ENCODE results near the gene CAVIN4. TPM values are rescaled to one million over a fixed set of nuclear protein-coding genes. Genes with fewer than 3 reads are reported as not detected.
A peak's percentile ranks its signal among the peaks of the same experiment; 100 is the strongest.

CAVIN4 gene
- total RNA-seq, 1 donor from 2014 or later: 0.10 TPM

DNA sequence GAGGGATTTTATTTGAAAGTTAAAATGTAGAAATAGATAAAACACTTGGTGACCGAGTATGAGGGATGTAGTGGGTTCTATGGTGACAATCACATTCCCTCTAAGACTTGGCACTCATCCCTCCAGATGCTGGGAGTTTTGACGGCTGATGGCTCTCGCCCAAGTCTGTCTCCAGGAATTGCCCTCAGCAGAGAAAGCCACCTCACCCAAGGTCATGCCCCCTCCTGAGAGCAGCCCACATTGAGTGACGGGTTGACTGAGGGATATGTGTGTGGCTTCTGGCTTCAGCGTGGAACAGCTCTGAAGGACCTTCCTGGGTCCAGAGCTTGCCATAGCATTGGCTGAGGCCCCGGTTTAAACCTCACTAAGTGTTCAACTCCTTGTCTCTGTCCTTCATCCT is 19.4 kb downstream of the CAVIN4 start:
- Mint-ChIP-seq H3K4me1 (ENCODE audit: low read depth) (peaks cover 15% of the 10 kb centered on the region), H3K4me3 (peak overlapping the region; percentile 57)

DNA sequence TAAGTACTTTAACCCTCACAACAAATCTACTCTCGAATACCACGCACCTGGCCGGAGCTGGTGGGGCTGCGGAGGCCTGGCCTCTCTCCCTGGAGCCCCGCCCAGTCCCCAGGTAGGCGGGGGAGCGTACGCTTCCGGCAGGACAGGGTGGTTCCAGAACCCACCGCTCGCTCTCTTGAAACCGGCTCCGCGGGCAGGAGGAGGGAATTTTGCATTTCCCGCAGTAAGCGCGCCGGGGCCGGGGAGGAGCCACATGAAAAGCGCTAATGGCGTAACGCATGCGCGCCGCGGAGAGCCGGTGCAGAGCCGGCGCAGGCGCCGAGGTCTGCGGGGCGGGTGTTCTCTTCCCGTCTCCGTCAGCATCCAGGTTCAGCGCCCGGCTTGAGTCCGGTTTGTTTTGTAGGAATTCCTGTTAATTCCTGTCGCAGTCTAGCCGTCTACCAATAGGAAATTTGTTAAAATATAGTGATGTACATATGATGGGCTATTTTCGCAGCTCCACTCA is 20.8 kb downstream of the CAVIN4 start:
- peaks cover 15% of the 10 kb centered on the region for H3K4me1 Mint-ChIP-seq (ENCODE audit: low read depth)
- intact Hi-C loops (cut with micrococcal nuclease): loop anchor here (1.0 to 5.0 kb wide), 11 partner anchors 171 to 1791 kb away; partner anchors contain the start of genes ALG2, ERP44, GALNT12 and INVS
- peaks cover 20% of the 10 kb centered on the region for H3K27me3 Mint-ChIP-seq (ENCODE audit: insufficient read depth)
- peak overlapping the region; percentile 78 for H3K4me3 Mint-ChIP-seq
- H3K27ac Mint-ChIP-seq: no peak overlapping the region
- peak; percentile 70 for DNase-seq (ENCODE audit: low spot score)
- H3K36me3 Mint-ChIP-seq (ENCODE audit: low read depth): no peaks in the 10 kb centered on the region
- H3K9me3 Mint-ChIP-seq: no peaks in the 10 kb centered on the region

More for the DNA sequence above, 19.4 kb downstream of the CAVIN4 start:
- intact Hi-C loops (cut with micrococcal nuclease): loop anchor here (5.0 kb wide), 8 partner anchors 170 to 1790 kb away; partner anchors contain the start of genes ALG2, ERP44, GALNT12 and INVS
- Mint-ChIP-seq H3K27me3 (ENCODE audit: insufficient read depth) (peaks cover 16% of the 10 kb centered on the region), H3K27ac (no peak overlapping the region), H3K36me3 (ENCODE audit: low read depth) (no peaks in the 10 kb centered on the region), H3K9me3 (no peaks in the 10 kb centered on the region)
- no peak for DNase-seq (ENCODE audit: low spot score)

GRCh38 chr9:100600521-100601079 is 22.7 kb downstream of the CAVIN4 start:
- Mint-ChIP-seq H3K27me3 (ENCODE audit: insufficient read depth) (peaks cover 21% of the 10 kb centered on the region), H3K4me1 (ENCODE audit: low read depth) (peaks cover 15% of the 10 kb centered on the region), H3K4me3 (no peak overlapping the region), H3K9me3 (no peaks in the 10 kb centered on the region), H3K27ac (no peak overlapping the region), H3K36me3 (ENCODE audit: low read depth) (no peaks in the 10 kb centered on the region)
- no peak for DNase-seq (ENCODE audit: low spot score)
- intact Hi-C loops (cut with micrococcal nuclease): no loop called here

GRCh38 chr9:100601216-100601615 is 23.3 kb downstream of the CAVIN4 start:
- Mint-ChIP-seq H3K27ac (no peak overlapping the region), H3K4me3 (no peak overlapping the region), H3K4me1 (ENCODE audit: low read depth) (peaks cover 15% of the 10 kb centered on the region), H3K36me3 (ENCODE audit: low read depth) (no peaks in the 10 kb centered on the region), H3K27me3 (ENCODE audit: insufficient read depth) (peaks cover 17% of the 10 kb centered on the region), H3K9me3 (no peaks in the 10 kb centered on the region)
- DNase-seq (ENCODE audit: low spot score): peak; percentile 12
- intact Hi-C loops (cut with micrococcal nuclease): no loop called here

- Mint-ChIP-seq H3K9me3 (no peaks in the 10 kb centered on the region), H3K27me3 (ENCODE audit: insufficient read depth) (peaks cover 13% of the 10 kb centered on the region), H3K27ac (no peak overlapping the region), H3K4me3 (no peak overlapping the region), H3K36me3 (ENCODE audit: low read depth) (no peaks in the 10 kb centered on the region), H3K4me1 (ENCODE audit: low read depth) (peaks cover 15% of the 10 kb centered on the region)
- intact Hi-C loops (cut with micrococcal nuclease): no loop called here
- no peak for DNase-seq (ENCODE audit: low spot score)
These were observed 24.5 kb downstream of the CAVIN4 start for GRCh38 chr9:100602342-100602801.

DNA sequence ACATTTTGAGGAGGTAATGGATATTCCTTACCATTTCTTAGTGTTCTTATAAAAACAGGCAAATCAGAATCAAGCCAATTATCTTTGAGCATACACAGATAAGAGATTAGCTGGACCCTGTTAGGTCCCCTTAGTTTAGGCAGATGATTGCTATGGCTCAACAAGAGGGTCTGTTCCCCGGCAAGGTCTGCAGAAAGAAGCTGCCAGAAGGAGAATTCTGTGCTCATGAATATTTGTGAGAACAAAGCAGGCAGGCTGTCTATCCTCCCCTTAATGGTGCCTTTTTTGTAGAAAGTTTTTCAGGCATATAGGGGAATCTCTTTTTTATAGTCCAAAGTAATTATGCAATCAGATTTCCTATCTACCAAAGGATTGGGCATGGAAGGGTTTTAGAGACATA is 27.5 kb downstream of the CAVIN4 start:
- Mint-ChIP-seq H3K27me3 (ENCODE audit: insufficient read depth) (peaks cover 5% of the 10 kb centered on the region), H3K36me3 (ENCODE audit: low read depth) (no peaks in the 10 kb centered on the region), H3K4me3 (no peak overlapping the region), H3K9me3 (no peaks in the 10 kb centered on the region), H3K4me1 (ENCODE audit: low read depth) (no peaks in the 10 kb centered on the region), H3K27ac (no peak overlapping the region)
- no peak for DNase-seq (ENCODE audit: low spot score)
- intact Hi-C loops (cut with micrococcal nuclease): no loop called here

- intact Hi-C loops (cut with micrococcal nuclease): no loop called here
- no peak for DNase-seq (ENCODE audit: low spot score)
- no peak overlapping the region for H3K27ac Mint-ChIP-seq
- H3K36me3 Mint-ChIP-seq (ENCODE audit: low read depth): no peaks in the 10 kb centered on the region
- peaks cover 3% of the 10 kb centered on the region for H3K27me3 Mint-ChIP-seq (ENCODE audit: insufficient read depth)
- no peaks in the 10 kb centered on the region for H3K4me1 Mint-ChIP-seq (ENCODE audit: low read depth)
- no peak overlapping the region for H3K4me3 Mint-ChIP-seq
- peaks cover 12% of the 10 kb centered on the region for H3K9me3 Mint-ChIP-seq
These were observed 41.3 kb downstream of the CAVIN4 start for GRCh38 chr9:100619194-100619593.

DNA sequence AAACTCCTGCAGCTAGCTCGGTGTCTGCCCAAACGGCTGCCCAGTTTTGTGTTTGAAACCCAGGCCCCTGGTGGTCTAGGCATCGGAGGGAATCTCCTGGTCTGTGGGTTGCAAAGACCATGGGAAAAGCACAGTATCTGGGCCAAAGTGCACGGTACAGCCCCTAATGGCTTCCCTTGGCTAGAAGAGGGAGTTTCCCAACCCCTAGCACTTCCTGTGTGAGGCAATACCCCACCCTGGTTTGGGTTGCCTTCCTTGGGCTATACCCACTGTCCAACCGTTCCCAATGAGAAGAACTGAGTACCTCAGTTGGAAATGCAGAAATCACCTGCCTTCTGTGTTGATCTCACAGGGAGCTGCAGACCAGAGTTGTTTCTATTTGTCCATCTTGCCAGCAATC is 41.8 kb downstream of the CAVIN4 start:
- no peak for DNase-seq (ENCODE audit: low spot score)
- intact Hi-C loops (cut with micrococcal nuclease): no loop called here
- Mint-ChIP-seq H3K9me3 (peaks cover 12% of the 10 kb centered on the region), H3K27me3 (ENCODE audit: insufficient read depth) (peaks cover 2% of the 10 kb centered on the region), H3K36me3 (ENCODE audit: low read depth) (no peaks in the 10 kb centered on the region), H3K4me1 (ENCODE audit: low read depth) (no peaks in the 10 kb centered on the region), H3K4me3 (no peak overlapping the region), H3K27ac (no peak overlapping the region)

DNA sequence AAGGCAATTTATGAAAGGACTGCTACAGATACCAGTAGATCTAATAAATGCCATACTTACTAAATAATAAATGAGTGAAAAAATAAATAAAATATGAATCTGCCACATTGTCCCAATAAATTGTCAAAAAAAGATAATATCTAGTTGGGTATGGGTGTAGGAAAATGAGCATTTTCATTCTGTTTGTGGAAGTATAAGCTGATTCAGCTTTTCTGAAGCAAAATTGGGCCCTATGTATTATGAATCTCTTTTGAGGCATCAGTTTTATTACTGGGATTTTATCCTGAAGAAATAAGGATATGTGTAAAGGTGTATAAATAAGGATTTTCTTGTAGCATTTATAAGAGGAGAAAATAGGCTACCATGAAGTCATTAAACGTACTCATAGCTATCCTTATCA is 46.1 kb downstream of the CAVIN4 start:
- H3K4me1 Mint-ChIP-seq (ENCODE audit: low read depth): no peaks in the 10 kb centered on the region
- intact Hi-C loops (cut with micrococcal nuclease): no loop called here
- no peak for DNase-seq (ENCODE audit: low spot score)
- no peaks in the 10 kb centered on the region for H3K9me3 Mint-ChIP-seq
- peaks cover 2% of the 10 kb centered on the region for H3K27me3 Mint-ChIP-seq (ENCODE audit: insufficient read depth)
- no peak overlapping the region for H3K4me3 Mint-ChIP-seq
- H3K36me3 Mint-ChIP-seq (ENCODE audit: low read depth): no peaks in the 10 kb centered on the region
- no peak overlapping the region for H3K27ac Mint-ChIP-seq

DNA sequence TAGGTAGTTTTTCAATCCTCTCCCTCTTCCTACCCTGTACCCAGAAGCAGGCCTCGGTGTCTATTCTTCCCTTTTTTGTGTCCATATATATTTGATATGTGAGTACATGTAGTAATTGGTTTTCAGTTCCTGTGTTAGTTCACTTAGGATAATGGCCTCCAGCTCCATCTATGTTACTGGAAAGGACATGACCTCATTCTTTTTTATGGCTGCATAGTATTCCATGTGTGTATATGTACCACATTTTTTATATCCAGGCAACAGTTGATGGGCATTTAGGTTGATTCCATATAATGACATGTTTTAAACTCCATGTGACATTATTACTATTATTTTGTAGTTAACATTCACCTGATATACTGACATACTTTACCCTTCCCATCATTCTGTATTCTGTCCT is 49.1 kb downstream of the CAVIN4 start:
- Mint-ChIP-seq H3K4me1 (ENCODE audit: low read depth) (no peaks in the 10 kb centered on the region), H3K9me3 (no peaks in the 10 kb centered on the region), H3K36me3 (ENCODE audit: low read depth) (no peaks in the 10 kb centered on the region), H3K27ac (no peak overlapping the region), H3K27me3 (ENCODE audit: insufficient read depth) (peaks cover 7% of the 10 kb centered on the region), H3K4me3 (no peak overlapping the region)
- intact Hi-C loops (cut with micrococcal nuclease): no loop called here
- DNase-seq (ENCODE audit: low spot score): no peak

DNA sequence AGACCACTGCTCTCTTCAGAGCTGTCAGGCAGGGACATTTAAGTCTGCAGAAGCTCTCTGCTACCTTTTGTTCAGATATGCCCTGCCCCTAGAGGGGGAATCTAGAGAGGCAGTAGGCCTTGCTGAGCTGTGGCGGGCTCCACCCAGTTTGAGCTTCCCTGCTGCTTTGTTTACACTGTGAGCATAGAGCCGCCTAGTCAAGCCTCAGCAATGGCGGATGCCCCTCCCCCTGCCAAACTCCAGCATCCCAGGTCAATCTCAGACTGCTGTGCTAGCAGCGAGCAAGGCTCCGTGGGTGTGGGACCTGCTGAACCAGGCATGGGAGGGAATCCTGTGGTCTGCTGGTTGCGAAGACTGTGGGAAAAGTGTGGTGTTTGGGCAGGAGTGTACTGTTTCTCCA is 59.9 kb downstream of the CAVIN4 start:
- no peaks in the 10 kb centered on the region for H3K36me3 Mint-ChIP-seq (ENCODE audit: low read depth)
- H3K27ac Mint-ChIP-seq: no peak overlapping the region
- H3K9me3 Mint-ChIP-seq: no peaks in the 10 kb centered on the region
- H3K4me1 Mint-ChIP-seq (ENCODE audit: low read depth): no peaks in the 10 kb centered on the region
- intact Hi-C loops (cut with micrococcal nuclease): no loop called here
- DNase-seq (ENCODE audit: low spot score): no peak
- H3K4me3 Mint-ChIP-seq: no peak overlapping the region
- H3K27me3 Mint-ChIP-seq (ENCODE audit: insufficient read depth): peaks cover 6% of the 10 kb centered on the region
